ENCODE results near the gene PTPRN2. TPM values are rescaled to one million over a fixed set of nuclear protein-coding genes. Genes with fewer than 3 reads are reported as not detected.

Gene PTPRN2
- total RNA-seq, 4 donors from 2014 or later: 6.6 to 10.7 (median 8.2) TPM

DNA sequence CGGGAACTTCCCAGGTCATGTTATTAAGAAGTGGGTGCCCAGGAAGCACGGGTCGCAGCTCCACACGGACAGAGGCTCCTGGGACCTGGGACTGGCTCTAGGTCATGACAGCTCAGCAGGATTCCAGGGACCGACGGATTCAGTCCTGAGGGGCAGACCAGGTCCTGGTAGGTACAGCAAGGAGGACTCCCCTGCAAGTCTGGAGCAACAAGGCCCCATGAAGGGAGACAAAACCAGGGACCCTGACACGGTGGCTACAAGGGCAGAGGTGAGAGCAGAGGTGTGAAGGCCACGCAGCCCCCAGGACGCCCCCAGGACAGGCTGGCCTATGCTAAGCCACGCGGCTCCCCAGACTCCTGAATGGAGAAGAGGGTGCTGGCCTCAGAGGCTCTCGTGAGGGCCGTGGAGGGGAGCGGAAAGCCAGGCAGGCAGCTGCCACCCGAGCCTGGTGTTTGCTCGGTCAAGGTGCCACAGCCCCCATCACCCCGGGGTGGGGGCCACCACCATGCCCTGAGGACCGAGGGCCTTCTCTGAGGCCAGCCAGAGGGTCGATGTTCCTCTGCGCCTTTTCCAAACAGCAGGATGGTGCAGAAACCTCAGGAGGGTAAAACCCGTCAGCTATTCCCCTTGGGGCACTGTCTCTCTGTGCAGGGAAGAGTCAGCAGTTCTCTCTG lies 348.9 kb downstream of the PTPRN2 start:
- H3K9me3 ChIP-seq: peaks cover 0 to 32% (median 0%) of the 10 kb centered on the region in 4 donors
- H3K27me3 ChIP-seq: no peaks in the 10 kb centered on the region

DNA sequence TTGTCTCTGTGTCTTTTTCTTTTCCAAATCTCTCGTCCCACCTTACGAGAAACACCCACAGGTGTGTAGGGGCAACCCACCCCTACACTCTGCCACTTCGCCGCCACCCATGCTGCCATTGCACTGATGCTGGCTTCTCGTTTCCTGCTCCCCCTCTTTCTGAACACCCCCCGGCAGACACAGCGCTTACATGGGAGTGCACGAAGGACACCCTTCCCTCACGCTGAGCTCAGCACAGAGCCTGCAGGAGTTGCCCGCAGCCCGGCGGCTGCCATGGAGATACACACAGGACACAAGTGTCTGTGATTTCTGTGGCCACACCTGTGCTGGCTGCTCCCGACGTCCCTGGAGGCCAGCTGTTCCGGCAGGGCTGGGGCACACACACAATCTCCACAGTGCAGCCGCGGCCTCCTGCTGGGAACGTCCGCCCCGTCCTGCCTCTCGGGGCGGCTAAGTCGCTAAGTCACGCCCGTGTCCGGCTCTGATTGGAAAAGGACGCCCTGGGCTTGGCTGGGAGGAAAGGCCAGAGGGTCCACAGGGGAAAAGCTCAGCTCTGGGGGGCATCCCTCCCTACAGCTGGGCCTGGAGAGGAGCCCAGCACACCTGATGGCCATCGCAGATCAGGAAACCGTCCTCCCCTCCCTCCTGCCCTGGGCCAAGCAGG lies 349.8 kb downstream of the PTPRN2 start:
- H3K9me3 ChIP-seq: peaks cover 0 to 37% (median 0%) of the 10 kb centered on the region in 4 donors
- H3K4me3 ChIP-seq: no peak overlapping the region
- 76 to 78% methylated on average over 23 to 29 of the region's 29 CpGs for WGBS, 2 donors
- no peak for TF ChIP-seq POLR2A (IDR thresholded peaks at IDR 0.05)
- TF ChIP-seq, protein P1, sequence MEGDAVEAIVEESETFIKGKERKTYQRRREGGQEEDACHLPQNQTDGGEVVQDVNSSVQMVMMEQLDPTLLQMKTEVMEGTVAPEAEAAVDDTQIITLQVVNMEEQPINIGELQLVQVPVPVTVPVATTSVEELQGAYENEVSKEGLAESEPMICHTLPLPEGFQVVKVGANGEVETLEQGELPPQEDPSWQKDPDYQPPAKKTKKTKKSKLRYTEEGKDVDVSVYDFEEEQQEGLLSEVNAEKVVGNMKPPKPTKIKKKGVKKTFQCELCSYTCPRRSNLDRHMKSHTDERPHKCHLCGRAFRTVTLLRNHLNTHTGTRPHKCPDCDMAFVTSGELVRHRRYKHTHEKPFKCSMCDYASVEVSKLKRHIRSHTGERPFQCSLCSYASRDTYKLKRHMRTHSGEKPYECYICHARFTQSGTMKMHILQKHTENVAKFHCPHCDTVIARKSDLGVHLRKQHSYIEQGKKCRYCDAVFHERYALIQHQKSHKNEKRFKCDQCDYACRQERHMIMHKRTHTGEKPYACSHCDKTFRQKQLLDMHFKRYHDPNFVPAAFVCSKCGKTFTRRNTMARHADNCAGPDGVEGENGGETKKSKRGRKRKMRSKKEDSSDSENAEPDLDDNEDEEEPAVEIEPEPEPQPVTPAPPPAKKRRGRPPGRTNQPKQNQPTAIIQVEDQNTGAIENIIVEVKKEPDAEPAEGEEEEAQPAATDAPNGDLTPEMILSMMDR (IDR thresholded peaks at IDR 0.05): no peak
- no peak for TF ChIP-seq EP300 (IDR thresholded peaks at IDR 0.05)
- DNase-seq (ENCODE audit: low spot score in 2 of 2): no peak
- H3K4me1 ChIP-seq: no peaks in the 10 kb centered on the region
- no peak overlapping the region for H3K27ac ChIP-seq
- no peaks in the 10 kb centered on the region for H3K36me3 ChIP-seq
- no peaks in the 10 kb centered on the region for H3K27me3 ChIP-seq

More for the DNA sequence above, 348.9 kb downstream of the PTPRN2 start:
- WGBS, 2 donors: 80 to 82% methylated on average over 14 to 17 of the region's 21 CpGs
- H3K4me3 ChIP-seq: peak overlapping the region in 1 of 4 donors; percentile 0
- no peak for DNase-seq (ENCODE audit: low spot score in 2 of 2)
- H3K27ac ChIP-seq: peak overlapping the region in 1 of 4 donors; percentile 60
- H3K36me3 ChIP-seq: no peaks in the 10 kb centered on the region
- no peaks in the 10 kb centered on the region for H3K4me1 ChIP-seq
- TF ChIP-seq, protein P1 (IDR thresholded peaks at IDR 0.05): no peak
- TF ChIP-seq POLR2A (IDR thresholded peaks at IDR 0.05) (no peak), EP300 (IDR thresholded peaks at IDR 0.05) (no peak)

DNA sequence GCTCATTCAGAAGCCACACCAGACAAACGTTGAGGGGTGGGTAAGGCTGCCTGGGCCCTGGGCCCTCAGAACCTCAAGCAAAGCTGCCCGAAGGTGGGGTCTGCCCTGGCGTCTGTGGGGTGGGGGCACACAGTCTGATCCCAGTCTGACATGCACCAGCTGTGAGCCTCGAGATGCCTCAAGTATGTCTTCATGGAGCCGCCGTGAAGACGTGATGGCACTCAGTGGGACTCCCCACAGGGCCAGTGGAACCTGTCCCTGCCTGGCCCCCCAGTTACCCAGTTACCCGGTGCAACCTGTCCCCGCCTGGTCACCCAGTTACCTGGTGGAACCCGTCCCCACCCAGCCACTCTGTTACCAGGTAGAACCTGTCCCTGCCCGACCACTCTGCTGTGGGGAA lies 351.2 kb downstream of the PTPRN2 start:
- no peak overlapping the region for H3K27ac ChIP-seq
- peaks cover 0 to 40% (median 0%) of the 10 kb centered on the region in 4 donors for H3K9me3 ChIP-seq
- no peak overlapping the region for H3K4me3 ChIP-seq
- H3K4me1 ChIP-seq: no peaks in the 10 kb centered on the region
- no peaks in the 10 kb centered on the region for H3K27me3 ChIP-seq
- DNase-seq (ENCODE audit: low spot score in 2 of 2): no peak
- 70 to 80% methylated on average over 4 to 10 of the region's 11 CpGs for WGBS, 2 donors
- TF ChIP-seq EP300 (IDR thresholded peaks at IDR 0.05): no peak
- TF ChIP-seq POLR2A (IDR thresholded peaks at IDR 0.05): no peak
- H3K36me3 ChIP-seq: no peaks in the 10 kb centered on the region

DNA sequence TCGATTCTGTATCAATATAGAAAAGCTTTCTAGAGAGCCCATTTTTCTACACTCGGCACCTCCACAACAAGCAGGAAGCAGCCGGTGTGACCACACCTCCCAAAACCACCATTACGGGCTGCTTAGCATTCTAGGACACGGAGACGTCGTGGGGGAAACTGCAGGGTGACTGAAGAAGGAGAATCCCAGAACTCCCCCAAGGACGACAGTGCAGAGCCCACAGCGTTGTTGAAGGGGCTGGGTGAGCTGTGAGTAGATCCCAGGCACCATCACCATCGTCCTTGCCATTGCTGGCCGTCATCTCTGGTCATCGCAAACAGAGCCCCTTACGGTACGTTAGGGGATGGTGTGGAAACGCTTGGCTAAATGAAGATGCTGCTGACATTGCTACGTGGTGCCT lies 351.8 kb downstream of the PTPRN2 start:
- WGBS, 2 donors: 86 to 88% methylated on average over 16 of the region's 16 CpGs
- Histone ChIP-seq H3K9me3 (peaks cover 0 to 40% (median 0%) of the 10 kb centered on the region in 4 donors), H3K4me1 (no peaks in the 10 kb centered on the region), H3K27me3 (no peaks in the 10 kb centered on the region), H3K27ac (no peak overlapping the region), H3K36me3 (no peaks in the 10 kb centered on the region), H3K4me3 (no peak overlapping the region)
- TF ChIP-seq, protein P1 (IDR thresholded peaks at IDR 0.05): no peak
- TF ChIP-seq POLR2A (IDR thresholded peaks at IDR 0.05) (no peak), EP300 (IDR thresholded peaks at IDR 0.05) (no peak)
- DNase-seq (ENCODE audit: low spot score in 2 of 2): no peak

DNA sequence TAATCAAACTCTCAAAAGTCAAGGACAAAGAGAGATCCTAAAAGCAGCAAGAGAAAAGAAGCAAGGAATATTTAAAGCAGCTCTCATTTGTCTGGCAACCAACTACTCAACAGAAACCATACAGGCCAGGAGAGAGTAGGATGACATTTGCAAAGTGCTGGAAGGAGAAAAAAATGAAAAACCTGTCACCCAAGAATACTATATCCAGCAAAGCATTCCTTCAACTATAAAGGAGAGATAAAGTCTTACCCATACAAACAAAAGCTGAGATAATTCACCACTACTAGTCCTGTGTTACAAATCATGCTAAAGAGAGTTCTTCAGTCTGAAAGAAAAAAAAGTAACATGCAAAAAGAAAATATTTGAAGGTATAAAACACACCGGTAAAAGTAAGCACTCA lies 357.7 kb downstream of the PTPRN2 start:
- H3K9me3 ChIP-seq: peaks cover 0 to 42% (median 0%) of the 10 kb centered on the region in 4 donors
- no peak for DNase-seq (ENCODE audit: low spot score in 2 of 2)
- no peaks in the 10 kb centered on the region for H3K4me1 ChIP-seq
- no peaks in the 10 kb centered on the region for H3K36me3 ChIP-seq
- H3K27ac ChIP-seq: no peak overlapping the region
- no peak overlapping the region for H3K4me3 ChIP-seq
- TF ChIP-seq POLR2A (IDR thresholded peaks at IDR 0.05) (no peak), EP300 (IDR thresholded peaks at IDR 0.05) (no peak)
- TF ChIP-seq, protein P1 (IDR thresholded peaks at IDR 0.05): no peak
- H3K27me3 ChIP-seq: no peaks in the 10 kb centered on the region
- 98 to 100% methylated on average over 1 of the region's 1 CpG for WGBS, 2 donors
